DND-41 (cell line): ENCODE data around the gene DENND10.
"Not testable (repeated sequence)": the region's sequence is repeated elsewhere in the genome, so short reads cannot be mapped to it uniquely, and the experiment has no call there.

ENCODE experiments used
- CTCF ChIP-seq: IDR thresholded peaks from 2 replicates; pipeline ENCODE4 v1.5.1; 2012; ENCODE audit warnings: borderline replicate concordance, low read length, moderate library complexity, mild to moderate bottlenecking; ENCODE audit not compliant: poor library complexity, severe bottlenecking; ENCODE audit errors: extremely low read depth
- EZH2 ChIP-seq: IDR thresholded peaks from 3 replicates; pipeline ENCODE4 v1.6.1; 2012; ENCODE audit warnings: borderline replicate concordance, low read depth, mild to moderate bottlenecking, moderate library complexity, low read length, inconsistent platforms; ENCODE audit not compliant: severe bottlenecking

GRCh38 chr10:119107106-119107505 is 3.2 kb downstream of the DENND10 start:
- not testable (repeated sequence) for TF ChIP-seq CTCF, EZH2
